ENCODE data around the gene RPS6KB2.

DNA sequence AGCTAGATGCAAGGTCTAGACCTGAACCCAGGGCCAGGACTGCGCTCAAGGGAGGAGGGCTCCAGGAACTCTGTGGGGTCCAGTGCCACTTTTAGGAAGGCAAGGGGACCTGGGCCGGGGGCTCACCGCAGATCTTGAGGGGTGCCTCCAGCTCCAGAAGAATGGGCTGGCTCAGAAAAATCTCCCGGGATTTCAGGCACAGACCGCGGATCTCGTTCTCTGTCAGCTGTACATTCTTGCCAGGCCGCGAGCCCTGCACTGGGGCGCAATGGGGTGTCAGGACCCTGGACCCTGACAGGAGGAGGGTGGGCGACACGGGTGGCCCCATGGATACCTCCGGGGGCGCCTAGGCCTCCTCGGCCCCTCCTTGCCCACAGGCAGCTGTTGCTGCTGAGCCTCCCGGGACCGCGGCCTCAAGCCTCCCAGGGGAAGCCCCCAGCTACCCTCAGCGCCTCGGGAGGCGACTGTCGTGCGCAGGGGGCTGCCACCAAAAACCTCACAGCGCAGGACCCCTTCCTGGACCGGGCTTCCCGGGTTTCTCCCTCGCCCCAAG lies 27.3 kb upstream of the RPS6KB2 start:
- TF ChIP-seq, protein P1, sequence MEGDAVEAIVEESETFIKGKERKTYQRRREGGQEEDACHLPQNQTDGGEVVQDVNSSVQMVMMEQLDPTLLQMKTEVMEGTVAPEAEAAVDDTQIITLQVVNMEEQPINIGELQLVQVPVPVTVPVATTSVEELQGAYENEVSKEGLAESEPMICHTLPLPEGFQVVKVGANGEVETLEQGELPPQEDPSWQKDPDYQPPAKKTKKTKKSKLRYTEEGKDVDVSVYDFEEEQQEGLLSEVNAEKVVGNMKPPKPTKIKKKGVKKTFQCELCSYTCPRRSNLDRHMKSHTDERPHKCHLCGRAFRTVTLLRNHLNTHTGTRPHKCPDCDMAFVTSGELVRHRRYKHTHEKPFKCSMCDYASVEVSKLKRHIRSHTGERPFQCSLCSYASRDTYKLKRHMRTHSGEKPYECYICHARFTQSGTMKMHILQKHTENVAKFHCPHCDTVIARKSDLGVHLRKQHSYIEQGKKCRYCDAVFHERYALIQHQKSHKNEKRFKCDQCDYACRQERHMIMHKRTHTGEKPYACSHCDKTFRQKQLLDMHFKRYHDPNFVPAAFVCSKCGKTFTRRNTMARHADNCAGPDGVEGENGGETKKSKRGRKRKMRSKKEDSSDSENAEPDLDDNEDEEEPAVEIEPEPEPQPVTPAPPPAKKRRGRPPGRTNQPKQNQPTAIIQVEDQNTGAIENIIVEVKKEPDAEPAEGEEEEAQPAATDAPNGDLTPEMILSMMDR (optimal IDR thresholded peaks at IDR 0.05 in 1 of 3, IDR thresholded peaks at IDR 0.05 in 1 of 3, conservative IDR thresholded peaks at IDR 0.05 in 1 of 3; ENCODE audit: extremely low read depth in 1 of 3, insufficient read depth in 2 of 3, low read length in 3 of 3): no peak
- no peak for TF ChIP-seq EZH2 (IDR thresholded peaks at IDR 0.05; ENCODE audit: low read length)

Data from keratinocyte (primary cell).